HG03103 (cell line): ENCODE measurements around the gene TERB1.

Experiments used
- ATAC-seq: cut with Tn5 transposase; IDR thresholded peaks from one replicate; pipeline ENCODE4 v1.9.1; 2021; ENCODE audit warnings: low read depth; ENCODE audit not compliant: unreplicated experiment

The TERB1 gene

GRCh38 chr16:66713076-66713475 is 88.3 kb downstream of the TERB1 start:
- ATAC-seq = no peak

DNA sequence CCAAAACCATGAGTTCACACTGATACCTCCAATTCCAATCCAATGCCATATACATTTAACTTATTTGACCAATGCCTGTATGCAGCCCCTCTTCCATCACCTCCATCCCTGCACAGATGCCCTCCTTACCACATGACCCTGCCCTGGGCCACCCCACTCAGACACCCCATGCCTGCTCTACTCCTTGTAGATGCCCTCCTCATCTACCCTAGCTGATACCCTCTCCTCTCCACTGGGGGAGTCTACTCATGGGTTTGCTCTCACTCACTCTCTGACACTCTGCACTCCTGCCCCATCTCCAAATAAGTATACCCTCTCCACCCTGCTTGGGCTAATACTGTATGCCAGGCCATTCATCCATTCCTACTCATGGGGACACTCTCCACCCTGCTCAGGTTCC is 88.9 kb downstream of the TERB1 start:
- no peak for ATAC-seq

DNA sequence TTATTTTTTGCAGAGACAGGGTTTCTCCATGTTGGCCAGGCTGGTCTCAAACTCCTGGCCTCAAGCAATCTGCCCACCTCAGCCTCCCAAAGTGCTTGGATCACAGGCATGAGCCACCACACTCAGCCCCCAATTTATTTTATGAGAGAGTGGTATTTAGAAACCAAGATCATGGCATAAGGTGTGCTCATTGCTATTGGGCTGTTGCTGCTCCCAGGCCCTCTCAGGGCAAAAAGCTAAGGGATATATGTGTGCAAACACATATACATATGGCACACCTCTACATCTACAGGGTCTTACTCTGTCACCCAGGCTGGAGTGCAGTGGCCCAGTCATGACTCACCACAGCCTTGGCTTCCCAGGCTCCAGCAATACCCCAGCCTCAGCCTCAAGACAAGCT is 89.8 kb downstream of the TERB1 start:
- ATAC-seq = no peak

DNA sequence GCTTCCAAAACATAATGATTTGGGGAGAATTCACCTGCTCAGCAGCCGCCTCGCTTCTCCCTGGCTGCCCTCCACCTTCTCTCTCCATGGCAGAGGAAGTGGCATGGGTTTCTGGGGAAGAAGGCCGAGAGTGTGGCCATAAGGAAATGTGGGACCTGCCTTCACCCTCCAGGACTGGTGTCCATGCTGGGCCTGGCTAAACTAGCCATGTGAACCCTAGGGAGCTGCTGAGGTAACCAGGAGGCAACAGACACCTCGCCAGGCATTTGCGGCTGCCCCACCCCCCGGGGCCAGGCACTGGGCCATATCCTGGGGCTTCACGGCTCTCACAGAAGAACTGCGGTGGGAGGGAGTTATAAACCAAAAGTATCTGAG is 94.9 kb downstream of the TERB1 start:
- no peak for ATAC-seq

DNA sequence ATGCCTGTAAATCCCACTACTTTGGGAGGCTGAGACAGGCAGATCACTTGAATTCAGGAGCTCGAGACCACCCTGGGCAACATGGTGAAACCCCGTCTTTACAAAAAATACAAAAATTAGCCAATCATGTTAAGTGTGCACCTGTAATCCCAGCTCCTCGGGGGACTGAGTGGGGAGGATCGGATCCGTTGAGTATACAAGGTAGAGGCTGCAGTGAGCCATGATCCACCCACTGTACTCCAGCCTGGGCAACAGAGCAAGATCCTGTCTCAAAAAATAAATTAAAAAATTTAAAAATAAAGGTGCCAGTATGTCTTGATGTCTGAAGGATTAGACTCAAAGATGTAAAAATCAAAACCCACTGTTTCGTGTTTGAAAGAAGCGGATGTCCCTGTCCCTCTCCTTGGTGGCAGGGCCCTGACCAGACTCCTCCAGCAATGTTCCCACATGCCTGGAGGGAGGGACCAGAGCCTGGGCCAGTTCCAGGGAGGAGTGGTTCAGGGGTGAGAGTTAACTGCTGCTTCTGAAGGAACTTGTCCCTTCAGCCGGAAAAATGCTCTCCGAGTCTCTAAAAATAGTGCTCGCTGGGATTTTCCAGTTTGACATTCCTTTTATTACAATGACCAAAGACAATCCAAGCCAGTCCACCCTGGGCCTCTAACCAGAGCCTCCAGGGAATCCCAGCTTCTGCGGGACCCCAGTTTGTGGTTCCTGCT is 95.4 kb downstream of the TERB1 start:
- no peak for ATAC-seq
